Astrocyte (in vitro differentiated cells and primary cell): ENCODE data around the gene ZNF557. TPM values are rescaled to one million over a fixed set of nuclear protein-coding genes. Genes with fewer than 3 reads are reported as not detected.

ENCODE experiments used
- DNase-seq: peaks from one replicate; pipeline ENCODE4 v3.0.0-alpha.2; 2010; ENCODE audit warnings: low read depth
- FAIRE-seq: peaks from 2 replicates; lab custom pipeline; 2011; peaks lifted over from hg19 to GRCh38; lab: Jason Lieb, UNC
- H2AFZ ChIP-seq: 2 replicates; pipeline ENCODE4 v1.6.0; 2012; ENCODE audit warnings: low read depth, low read length, inconsistent platforms
- H3K27ac ChIP-seq: 2 replicates; pipeline ENCODE4 v1.5.1; 2011; ENCODE audit warnings: low read depth, low read length, inconsistent platforms
- H3K27me3 ChIP-seq: 2 replicates; pipeline ENCODE4 v1.6.0; 2011; ENCODE audit warnings: low read length, inconsistent platforms; ENCODE audit not compliant: insufficient read depth
- H3K36me3 ChIP-seq: 2 replicates; pipeline ENCODE4 v1.5.1; 2011; ENCODE audit warnings: low read length, inconsistent platforms; ENCODE audit not compliant: insufficient read depth
- H3K4me1 ChIP-seq: 2 replicates; pipeline ENCODE4 v1.5.1; 2011; ENCODE audit warnings: low read length, inconsistent platforms; ENCODE audit not compliant: insufficient read depth
- H3K4me2 ChIP-seq: 2 replicates; pipeline ENCODE4 v1.6.0; 2012; ENCODE audit warnings: low read length, inconsistent platforms
- H3K4me3 ChIP-seq: 2 replicates; pipeline ENCODE4 v1.5.1; 2011; ENCODE audit warnings: low read depth, mild to moderate bottlenecking, low read length, inconsistent platforms; ENCODE audit not compliant: insufficient read depth
- H3K79me2 ChIP-seq: 2 replicates; pipeline ENCODE4 v1.6.0; 2012; ENCODE audit warnings: mild to moderate bottlenecking, low read length, inconsistent platforms; ENCODE audit not compliant: insufficient read depth
- H3K9ac ChIP-seq: 2 replicates; pipeline ENCODE4 v1.6.0; 2012; ENCODE audit warnings: mild to moderate bottlenecking, low read length, inconsistent platforms
- H3K9me3 ChIP-seq: 2 replicates; pipeline ENCODE4 v1.5.1; 2012; ENCODE audit warnings: low read depth, mild to moderate bottlenecking, low read length, inconsistent platforms; ENCODE audit not compliant: insufficient read depth
- H4K20me1 ChIP-seq: 2 replicates; pipeline ENCODE4 v1.6.0; 2012; ENCODE audit warnings: low read length, inconsistent platforms; ENCODE audit not compliant: insufficient read depth
- H3K27ac Mint-ChIP-seq: one replicate; pipeline ENCODE4 v1.8.0; 2021; ENCODE audit warnings: mild to moderate bottlenecking, mixed read lengths; ENCODE audit not compliant: unreplicated experiment
- H3K27me3 Mint-ChIP-seq: one replicate; pipeline ENCODE4 v1.8.0; 2021; ENCODE audit warnings: low read depth, mixed read lengths; ENCODE audit not compliant: unreplicated experiment
- H3K36me3 Mint-ChIP-seq: one replicate; pipeline ENCODE4 v1.8.0; 2021; ENCODE audit warnings: low read depth, mixed read lengths; ENCODE audit not compliant: unreplicated experiment
- H3K4me1 Mint-ChIP-seq: one replicate; pipeline ENCODE4 v1.8.0; 2021; ENCODE audit warnings: low read depth, mixed read lengths; ENCODE audit not compliant: unreplicated experiment
- H3K4me3 Mint-ChIP-seq: one replicate; pipeline ENCODE4 v1.8.0; 2021; ENCODE audit warnings: mild to moderate bottlenecking, moderate library complexity, mixed read lengths; ENCODE audit not compliant: unreplicated experiment
- H3K9me3 Mint-ChIP-seq: one replicate; pipeline ENCODE4 v1.8.0; 2021; ENCODE audit warnings: mild to moderate bottlenecking, mixed read lengths; ENCODE audit not compliant: unreplicated experiment
- EZH2 ChIP-seq: IDR thresholded peaks from 2 replicates; pipeline ENCODE4 v1.6.1; 2012; ENCODE audit warnings: mild to moderate bottlenecking, low read length, inconsistent platforms; ENCODE audit not compliant: insufficient read depth
- total RNA-seq: library from RNA; stranded (reverse); gene quantifications from 2 replicates; pipeline ENCODE4 v1.2.1, GENCODE V29; 2021
- TF ChIP-seq, protein P1 (sequence below): IDR thresholded peaks from 2 replicates; pipeline ENCODE4 v1.5.1; 2011; ENCODE audit warnings: low read depth, mild to moderate bottlenecking, inconsistent platforms, low read length, moderate library complexity; ENCODE audit not compliant: insufficient read depth

ZNF557 gene
- total RNA-seq, 1 donor from 2014 or later, result 9.6 TPM

DNA sequence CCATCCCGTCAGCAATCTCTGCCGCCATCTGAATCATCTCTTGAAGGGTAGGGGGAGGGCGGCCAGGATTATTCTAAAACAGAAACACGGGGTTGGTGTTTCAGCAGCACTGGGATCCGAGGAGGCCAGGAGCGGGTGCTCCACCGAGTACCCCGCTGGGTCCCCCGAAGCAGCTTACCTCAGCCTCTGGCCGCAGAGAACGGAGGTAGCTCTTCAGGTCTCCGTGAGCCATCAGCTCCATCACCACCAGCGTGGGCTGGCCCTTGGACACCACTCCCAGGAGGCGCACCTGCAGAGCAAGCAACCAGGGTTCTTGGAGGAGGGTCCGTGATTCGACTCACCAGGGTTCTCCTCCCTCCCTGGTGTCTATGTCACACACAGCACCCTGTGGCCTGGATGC, 53.2 kb downstream of the ZNF557 start:
- Histone ChIP-seq H2AFZ (no peak overlapping the region), H3K27me3 (no peaks in the 10 kb centered on the region), H3K4me3 (no peak overlapping the region), H4K20me1 (no peaks in the 10 kb centered on the region), H3K4me2 (no peak overlapping the region), H3K79me2 (no peaks in the 10 kb centered on the region), H3K27ac (no peak overlapping the region), H3K4me1 (no peaks in the 10 kb centered on the region), H3K9me3 (peaks cover 6% of the 10 kb centered on the region), H3K36me3 (no peaks in the 10 kb centered on the region), H3K9ac (no peak overlapping the region)
- TF ChIP-seq, protein P1, sequence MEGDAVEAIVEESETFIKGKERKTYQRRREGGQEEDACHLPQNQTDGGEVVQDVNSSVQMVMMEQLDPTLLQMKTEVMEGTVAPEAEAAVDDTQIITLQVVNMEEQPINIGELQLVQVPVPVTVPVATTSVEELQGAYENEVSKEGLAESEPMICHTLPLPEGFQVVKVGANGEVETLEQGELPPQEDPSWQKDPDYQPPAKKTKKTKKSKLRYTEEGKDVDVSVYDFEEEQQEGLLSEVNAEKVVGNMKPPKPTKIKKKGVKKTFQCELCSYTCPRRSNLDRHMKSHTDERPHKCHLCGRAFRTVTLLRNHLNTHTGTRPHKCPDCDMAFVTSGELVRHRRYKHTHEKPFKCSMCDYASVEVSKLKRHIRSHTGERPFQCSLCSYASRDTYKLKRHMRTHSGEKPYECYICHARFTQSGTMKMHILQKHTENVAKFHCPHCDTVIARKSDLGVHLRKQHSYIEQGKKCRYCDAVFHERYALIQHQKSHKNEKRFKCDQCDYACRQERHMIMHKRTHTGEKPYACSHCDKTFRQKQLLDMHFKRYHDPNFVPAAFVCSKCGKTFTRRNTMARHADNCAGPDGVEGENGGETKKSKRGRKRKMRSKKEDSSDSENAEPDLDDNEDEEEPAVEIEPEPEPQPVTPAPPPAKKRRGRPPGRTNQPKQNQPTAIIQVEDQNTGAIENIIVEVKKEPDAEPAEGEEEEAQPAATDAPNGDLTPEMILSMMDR, result no peak
- TF ChIP-seq EZH2, result no peak
- H3K4me1 Mint-ChIP-seq, result no peaks in the 10 kb centered on the region
- H3K4me3 Mint-ChIP-seq, result no peak overlapping the region
- H3K36me3 Mint-ChIP-seq, result peaks cover 25% of the 10 kb centered on the region
- H3K27me3 Mint-ChIP-seq, result no peaks in the 10 kb centered on the region
- H3K27ac Mint-ChIP-seq, result no peak overlapping the region
- no peak for FAIRE-seq
- H3K9me3 Mint-ChIP-seq, result peaks cover 14% of the 10 kb centered on the region
- DNase-seq, result no peak

DNA sequence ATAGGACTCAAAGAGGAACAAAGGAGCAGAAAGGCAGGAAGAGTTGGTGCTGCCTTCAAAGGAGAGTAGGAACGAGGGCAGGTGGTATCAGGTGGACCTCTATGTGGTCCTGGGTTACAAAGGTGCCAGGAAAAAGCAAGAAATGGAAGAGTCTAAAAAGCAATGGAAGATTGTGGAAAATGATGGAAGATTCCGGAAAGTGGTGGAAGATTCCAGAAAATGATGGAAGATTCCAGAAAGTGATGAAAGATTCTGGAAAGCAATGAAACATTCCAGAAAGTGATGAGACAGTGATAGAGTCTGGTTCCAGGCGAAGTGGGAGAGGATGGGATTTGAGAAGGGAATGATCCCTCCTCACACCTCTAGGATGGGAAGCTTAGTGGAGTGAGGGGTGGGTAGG, 55.3 kb downstream of the ZNF557 start:
- no peak for TF ChIP-seq EZH2
- TF ChIP-seq, protein P1, result no peak
- FAIRE-seq, result no peak
- no peak overlapping the region for H3K4me3 Mint-ChIP-seq

DNA sequence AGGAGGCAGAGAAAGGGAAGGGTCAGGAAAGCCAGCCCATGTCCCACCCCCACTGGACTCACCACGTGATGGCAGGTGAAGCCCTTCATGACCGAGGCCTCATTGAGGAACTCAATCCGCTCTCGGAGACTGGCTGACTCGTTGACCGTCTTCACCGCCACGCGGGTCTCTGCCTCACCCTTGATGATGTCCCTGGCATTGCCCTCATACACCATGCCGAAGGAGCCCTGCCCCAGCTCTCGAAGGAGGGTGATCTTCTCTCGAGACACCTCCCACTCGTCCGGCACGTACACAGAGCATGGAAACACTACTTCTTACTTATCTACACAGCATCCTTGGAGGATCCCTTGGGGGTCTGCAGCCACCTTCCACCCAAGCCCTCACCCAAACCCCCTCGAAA, 55.7 kb downstream of the ZNF557 start:
- Histone ChIP-seq H3K27me3 (no peaks in the 10 kb centered on the region), H3K9me3 (peaks cover 6% of the 10 kb centered on the region), H3K4me3 (no peak overlapping the region), H3K4me2 (no peak overlapping the region), H4K20me1 (no peaks in the 10 kb centered on the region), H3K79me2 (no peaks in the 10 kb centered on the region), H3K36me3 (no peaks in the 10 kb centered on the region), H3K27ac (no peak overlapping the region), H3K9ac (no peak overlapping the region), H2AFZ (no peak overlapping the region), H3K4me1 (no peaks in the 10 kb centered on the region)
- Mint-ChIP-seq H3K27me3 (no peaks in the 10 kb centered on the region), H3K4me3 (no peak overlapping the region), H3K36me3 (peaks cover 30% of the 10 kb centered on the region), H3K4me1 (no peaks in the 10 kb centered on the region), H3K9me3 (peaks cover 14% of the 10 kb centered on the region), H3K27ac (no peak overlapping the region)
- DNase-seq (no peak), FAIRE-seq (no peak)
- TF ChIP-seq, protein P1, result no peak
- TF ChIP-seq EZH2, result no peak

More for the DNA sequence above, 55.3 kb downstream of the ZNF557 start:
- H3K27me3 Mint-ChIP-seq, result no peaks in the 10 kb centered on the region
- Histone ChIP-seq H3K27me3 (no peaks in the 10 kb centered on the region), H3K79me2 (no peaks in the 10 kb centered on the region), H4K20me1 (no peaks in the 10 kb centered on the region), H3K36me3 (no peaks in the 10 kb centered on the region), H2AFZ (no peak overlapping the region), H3K9ac (no peak overlapping the region), H3K4me2 (no peak overlapping the region), H3K27ac (no peak overlapping the region), H3K9me3 (peaks cover 6% of the 10 kb centered on the region), H3K4me1 (no peaks in the 10 kb centered on the region), H3K4me3 (no peak overlapping the region)
- H3K4me1 Mint-ChIP-seq, result no peaks in the 10 kb centered on the region
- H3K36me3 Mint-ChIP-seq, result peaks cover 26% of the 10 kb centered on the region
- DNase-seq, result no peak
- no peak overlapping the region for H3K27ac Mint-ChIP-seq
- peaks cover 14% of the 10 kb centered on the region for H3K9me3 Mint-ChIP-seq
